AG04449 (cell line): ENCODE measurements around the gene DZIP1.
"Not testable (repeated sequence)": the region's sequence is repeated elsewhere in the genome, so short reads cannot be mapped to it uniquely, and the experiment has no call there.

Experiments
- CTCF ChIA-PET: fragments of 350-600 bp; formaldehyde crosslinking; extraction: SDS; loops from one replicate; lab custom pipeline; 2021; ENCODE audit warnings: antibody characterized with exemption; lab: Yijun Ruan, JAX
- POLR2A ChIA-PET: fragments of 400-600, 350-600 bp; formaldehyde crosslinking; extraction: SDS; loops from one replicate; lab custom pipeline; 2020; ENCODE audit warnings: antibody characterized with exemption, inconsistent platforms; lab: Yijun Ruan, JAX
- DNase-seq: peaks from one replicate; pipeline ENCODE4 v3.0.0-alpha.2; 2010; ENCODE audit warnings: low read depth, low spot score
- H3K4me3 ChIP-seq: 2 replicates; pipeline ENCODE4 v1.5.1; 2011; ENCODE audit warnings: low read depth, mild to moderate bottlenecking, control low read depth, low read length
- TF ChIP-seq, protein P1 (sequence below): IDR thresholded peaks from one replicate; pipeline ENCODE4 v1.5.1; 2011; ENCODE audit warnings: mild to moderate bottlenecking, moderate library complexity, low read length, control low read depth, inconsistent platforms; ENCODE audit not compliant: insufficient read depth; ENCODE audit errors: missing control alignments

Gene DZIP1

DNA sequence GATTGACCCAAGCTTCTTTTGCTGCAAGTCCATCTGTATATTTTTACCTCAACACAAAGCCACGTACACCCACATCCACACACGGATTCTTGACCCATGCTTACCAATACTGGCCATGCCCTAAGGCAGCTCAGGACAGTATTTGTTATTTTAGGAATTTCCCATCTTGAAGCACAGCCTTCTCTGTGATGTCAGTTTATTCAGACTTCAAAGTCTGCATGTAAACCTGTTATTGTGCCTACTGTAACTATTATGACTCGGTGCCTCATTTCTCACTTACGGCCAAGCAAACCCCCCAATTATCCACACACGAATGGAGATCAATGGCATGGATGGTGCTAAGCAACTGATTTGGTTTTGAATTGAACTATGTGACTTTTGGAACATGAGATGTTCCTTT lies 74.5 kb downstream of the DZIP1 start:
- DNase-seq = no peak
- ChIA-PET POLR2A (no interaction called here), CTCF (no interaction called here)
- TF ChIP-seq, protein P1, sequence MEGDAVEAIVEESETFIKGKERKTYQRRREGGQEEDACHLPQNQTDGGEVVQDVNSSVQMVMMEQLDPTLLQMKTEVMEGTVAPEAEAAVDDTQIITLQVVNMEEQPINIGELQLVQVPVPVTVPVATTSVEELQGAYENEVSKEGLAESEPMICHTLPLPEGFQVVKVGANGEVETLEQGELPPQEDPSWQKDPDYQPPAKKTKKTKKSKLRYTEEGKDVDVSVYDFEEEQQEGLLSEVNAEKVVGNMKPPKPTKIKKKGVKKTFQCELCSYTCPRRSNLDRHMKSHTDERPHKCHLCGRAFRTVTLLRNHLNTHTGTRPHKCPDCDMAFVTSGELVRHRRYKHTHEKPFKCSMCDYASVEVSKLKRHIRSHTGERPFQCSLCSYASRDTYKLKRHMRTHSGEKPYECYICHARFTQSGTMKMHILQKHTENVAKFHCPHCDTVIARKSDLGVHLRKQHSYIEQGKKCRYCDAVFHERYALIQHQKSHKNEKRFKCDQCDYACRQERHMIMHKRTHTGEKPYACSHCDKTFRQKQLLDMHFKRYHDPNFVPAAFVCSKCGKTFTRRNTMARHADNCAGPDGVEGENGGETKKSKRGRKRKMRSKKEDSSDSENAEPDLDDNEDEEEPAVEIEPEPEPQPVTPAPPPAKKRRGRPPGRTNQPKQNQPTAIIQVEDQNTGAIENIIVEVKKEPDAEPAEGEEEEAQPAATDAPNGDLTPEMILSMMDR = no peak
- no peak overlapping the region for H3K4me3 ChIP-seq

DNA sequence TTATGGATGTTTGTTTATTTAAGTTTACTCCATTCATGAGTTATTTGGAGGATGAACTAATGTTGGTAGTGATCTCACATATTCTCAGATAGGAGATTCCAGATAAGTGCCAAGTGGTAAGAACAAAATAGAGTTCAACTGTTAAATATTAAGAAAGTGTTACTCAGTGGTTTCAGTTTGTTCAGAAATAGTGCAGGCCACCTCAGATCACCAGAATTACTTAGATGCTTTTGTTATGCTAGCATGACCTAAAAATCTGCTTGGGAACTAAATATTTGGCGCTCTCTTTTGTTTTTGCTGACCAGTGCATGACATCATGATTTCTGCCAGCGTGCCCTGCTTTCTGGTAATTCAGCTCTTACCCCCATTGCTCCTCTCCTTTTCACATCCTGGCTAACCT lies 76.4 kb downstream of the DZIP1 start:
- ChIA-PET CTCF (no interaction called here), POLR2A (no interaction called here)
- no peak overlapping the region for H3K4me3 ChIP-seq
- TF ChIP-seq, protein P1 = no peak
- no peak for DNase-seq

GRCh38 chr13:95565758-95566157 lies 78.7 kb downstream of the DZIP1 start:
- POLR2A ChIA-PET = not testable (repeated sequence)

DNA sequence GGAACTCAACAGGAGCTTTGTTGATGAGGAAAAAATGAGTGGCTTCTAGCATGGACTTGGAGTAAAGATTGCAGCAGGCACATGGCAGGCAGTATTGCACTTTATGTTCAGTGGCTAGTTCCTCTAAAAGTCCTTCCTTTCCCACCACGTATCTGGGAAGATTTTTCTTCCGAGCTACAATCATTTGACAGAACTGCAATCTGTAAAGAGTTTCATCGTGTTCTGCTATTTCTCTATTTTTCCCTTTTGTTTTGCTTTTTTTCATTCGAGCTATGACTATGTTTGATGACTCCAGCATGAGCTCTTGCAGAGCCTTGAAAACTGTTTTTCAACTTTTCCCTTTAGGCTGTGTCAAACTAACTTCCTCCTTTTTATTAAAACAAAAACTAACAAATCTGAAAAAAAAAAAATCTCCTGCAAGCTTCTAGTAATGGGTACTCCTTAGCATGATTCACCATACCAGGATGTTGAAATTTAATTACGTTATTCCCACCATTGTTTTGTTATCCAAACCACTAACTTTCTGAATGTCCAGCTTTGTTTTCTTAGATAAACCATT lies 79.7 kb downstream of the DZIP1 start:
- no peak for DNase-seq
- ChIA-PET POLR2A (interaction anchor here (0.7 kb wide), 1 partner anchor 112 kb away, joined by 3 read pairs; the partner anchor contains the start of gene DNAJC3), CTCF (interaction anchor here (0.7 to 1.8 kb wide), 9 partner anchors 8 to 269 kb away, joined by 3 to 7 read pairs (median 4); no protein-coding TSS in a partner anchor)
- no peak overlapping the region for H3K4me3 ChIP-seq
- TF ChIP-seq, protein P1 = no peak

More at GRCh38 chr13:95565758-95566157, 78.7 kb downstream of the DZIP1 start:
- CTCF ChIA-PET = interaction anchor here (1.2 to 1.6 kb wide), 2 partner anchors 9 kb away, joined by 4 to 6 read pairs; no protein-coding TSS in a partner anchor
- DNase-seq, H3K4me3 ChIP-seq: not testable (repeated sequence)

- ChIA-PET POLR2A (no interaction called here), CTCF (interaction anchor here (0.9 to 1.8 kb wide), 7 partner anchors 8 to 270 kb away, joined by 3 to 7 read pairs (median 4); no protein-coding TSS in a partner anchor)
- H3K4me3 ChIP-seq = no peak overlapping the region
- no peak for DNase-seq
- TF ChIP-seq, protein P1 = no peak
Measured at GRCh38 chr13:95564091-95564490, 80.4 kb downstream of the DZIP1 start.

- no peak for DNase-seq
- ChIA-PET POLR2A (no interaction called here), CTCF (no interaction called here)
- TF ChIP-seq, protein P1 = no peak
- no peak overlapping the region for H3K4me3 ChIP-seq
Measured at GRCh38 chr13:95560387-95560786, 84.1 kb downstream of the DZIP1 start.
